NCI-H1092 treated with DMSO at 0.1 percent for 48 hours (cell line): ENCODE measurements around the gene CZIB.

Experiments
- DNase-seq: peaks from one replicate; lab custom pipeline; 2025; lab: John Stamatoyannopoulos, UW

Gene CZIB

DNA sequence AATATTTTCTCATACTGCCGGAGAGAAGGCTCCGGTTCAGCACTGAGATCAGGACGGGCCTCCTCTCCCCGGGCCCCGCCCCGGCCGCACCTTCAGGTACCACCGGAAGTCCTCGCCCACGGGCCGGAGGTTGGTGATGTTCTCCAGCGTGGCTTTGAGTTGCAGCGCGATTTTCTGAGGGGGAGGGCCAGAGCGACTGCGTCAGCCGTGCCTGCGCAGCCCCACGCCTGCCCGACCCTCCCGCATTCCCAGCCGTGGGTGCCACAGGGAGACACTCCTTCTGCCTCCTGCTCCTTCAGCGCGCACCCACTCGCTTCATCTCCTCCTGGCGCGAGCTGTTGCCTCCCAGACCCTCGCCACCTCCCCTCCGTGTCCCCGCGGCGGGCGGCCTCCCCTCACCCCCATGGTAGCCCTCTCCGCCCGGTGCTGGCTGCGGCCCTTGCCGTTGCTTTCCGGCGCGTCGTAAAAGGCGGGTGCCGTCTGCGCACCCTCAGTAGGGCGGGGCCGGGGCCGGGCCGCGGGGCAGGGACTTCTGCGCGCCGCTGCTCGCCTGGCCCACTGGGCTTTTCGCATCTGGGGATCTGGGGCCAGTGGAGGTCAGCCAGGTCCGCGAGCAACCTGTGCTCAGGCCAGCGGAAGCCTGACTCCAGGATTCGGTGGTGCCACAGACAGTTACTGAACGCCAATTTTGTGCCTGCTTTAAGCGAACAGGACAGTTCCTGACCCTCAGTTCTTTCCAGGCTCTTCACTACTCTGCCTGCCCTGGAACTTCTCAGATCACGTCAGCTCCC, at the start of gene CZIB:
CZIB (minus strand) TSS at position 464 of the 791 bp plus-strand sequence; CDS start at position 405, 59 bp downstream.
- DNase-seq: peak; percentile 88

DNA sequence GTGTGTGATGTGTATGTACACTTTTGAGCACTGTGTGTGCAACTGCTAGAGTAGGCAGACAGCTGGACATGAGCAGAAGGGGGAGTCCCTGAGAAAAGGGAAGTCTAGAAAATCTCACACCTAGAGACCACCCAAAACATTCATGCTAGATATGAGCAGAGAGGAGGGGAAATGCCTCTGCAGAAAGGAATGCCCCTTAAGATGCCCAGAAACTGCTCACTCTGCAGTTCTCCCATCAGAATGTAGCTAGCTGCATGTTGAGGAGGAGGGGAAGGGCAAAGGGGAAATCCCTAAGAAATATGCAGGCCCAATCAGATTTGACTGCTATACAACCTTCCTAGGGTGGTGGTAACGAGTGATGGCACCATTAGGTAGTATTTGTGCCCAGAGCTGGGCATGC, 49.7 kb upstream of the CZIB start:
- no peak for DNase-seq

DNA sequence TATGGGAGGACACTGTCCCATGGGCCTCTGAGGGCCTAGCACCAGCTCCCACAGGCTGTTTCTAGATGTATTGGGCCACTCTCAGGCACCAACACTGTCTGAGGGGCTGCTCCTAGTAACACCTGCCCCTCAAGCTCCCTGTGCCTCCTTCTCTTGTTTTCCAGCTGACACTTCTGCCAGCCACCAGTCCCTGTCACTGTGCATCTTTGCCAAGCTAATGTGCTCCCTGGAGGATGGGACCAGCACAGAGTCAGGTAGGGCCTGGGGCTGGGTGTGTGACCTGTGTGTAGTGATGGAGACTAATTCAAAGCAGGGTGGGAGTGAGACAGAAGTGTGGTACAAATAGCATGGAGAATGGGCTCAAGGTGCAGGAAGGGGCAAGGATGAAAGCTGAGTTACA, 47.3 kb upstream of the CZIB start:
- no peak for DNase-seq

DNA sequence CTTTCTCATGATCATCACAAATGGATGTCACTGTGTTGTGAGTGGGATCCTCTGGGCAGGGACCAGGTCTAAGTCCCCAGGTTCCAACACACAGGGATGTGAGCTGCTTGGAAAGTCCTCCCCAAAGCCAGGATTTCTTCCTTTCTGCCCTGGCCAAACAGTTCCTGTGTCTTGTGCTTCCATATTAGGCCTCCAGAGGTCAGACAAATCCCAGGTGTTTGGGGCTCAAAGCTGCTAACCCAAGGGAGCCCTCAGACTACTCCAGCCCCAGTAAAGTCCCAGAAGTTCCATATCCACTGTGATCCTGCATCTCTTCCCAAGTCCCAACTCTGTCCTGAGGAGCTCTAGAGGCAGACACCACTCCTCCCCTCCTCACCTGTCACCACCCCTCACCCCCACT, 45.6 kb upstream of the CZIB start:
- DNase-seq: no peak

DNA sequence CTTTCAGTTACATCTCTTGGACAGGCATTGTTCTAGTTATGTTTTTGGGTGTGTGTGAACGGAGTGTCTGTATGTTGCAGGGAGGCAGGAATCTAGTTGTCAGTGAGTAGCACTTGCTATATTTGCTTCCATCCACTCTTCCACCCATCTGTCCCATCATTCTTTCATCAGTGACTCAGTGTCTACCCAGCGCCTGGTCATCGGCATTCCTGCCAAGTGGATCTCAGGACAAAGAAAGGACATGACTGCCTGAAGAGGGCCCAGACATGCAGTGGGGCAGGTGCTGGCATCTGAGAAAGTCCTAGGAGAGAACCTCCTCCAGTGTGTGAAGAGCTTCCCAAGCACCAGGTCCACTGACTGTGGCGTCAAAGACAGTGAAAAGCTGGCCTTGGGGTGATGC, 45.1 kb upstream of the CZIB start:
- DNase-seq: no peak

DNA sequence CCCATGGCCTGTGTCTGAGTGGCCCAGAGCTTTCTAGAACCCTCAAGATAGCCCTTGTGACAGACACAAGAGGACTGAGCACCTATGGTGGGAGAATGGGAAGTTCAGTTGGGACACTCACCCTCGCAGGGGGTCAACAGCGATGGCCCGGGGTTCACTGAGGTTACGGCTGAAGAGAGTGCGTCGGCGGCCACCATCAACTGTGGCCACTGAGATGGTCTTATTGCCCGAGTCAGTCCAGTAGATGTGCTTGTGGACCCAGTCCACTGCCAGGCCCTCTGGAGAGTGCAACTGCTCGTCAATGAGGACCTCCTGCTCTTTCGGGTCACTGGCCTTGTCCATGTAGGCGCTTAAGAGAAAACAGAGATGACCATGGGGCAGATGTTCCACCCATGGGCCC, 43.6 kb upstream of the CZIB start:
- DNase-seq: no peak

DNA sequence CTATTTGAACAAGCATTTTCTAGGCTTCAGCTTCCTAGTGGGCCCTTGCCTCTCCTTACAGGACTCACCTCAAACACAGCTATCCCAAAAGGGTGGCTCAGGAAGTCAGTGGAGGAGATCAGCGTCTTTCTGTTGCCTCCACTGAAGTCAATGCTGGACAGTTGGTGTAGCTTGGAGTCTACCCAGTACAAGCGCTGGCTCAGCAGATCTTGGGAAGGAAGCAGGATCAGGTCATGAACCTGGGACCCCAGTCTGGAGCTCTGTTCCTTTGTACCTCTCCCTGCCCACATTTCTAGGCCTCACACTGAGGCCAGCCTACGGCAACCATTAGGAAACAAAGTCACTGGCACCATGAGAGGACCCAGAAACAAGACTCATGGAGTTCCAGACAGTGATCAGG, 41.6 kb upstream of the CZIB start:
- no peak for DNase-seq

DNA sequence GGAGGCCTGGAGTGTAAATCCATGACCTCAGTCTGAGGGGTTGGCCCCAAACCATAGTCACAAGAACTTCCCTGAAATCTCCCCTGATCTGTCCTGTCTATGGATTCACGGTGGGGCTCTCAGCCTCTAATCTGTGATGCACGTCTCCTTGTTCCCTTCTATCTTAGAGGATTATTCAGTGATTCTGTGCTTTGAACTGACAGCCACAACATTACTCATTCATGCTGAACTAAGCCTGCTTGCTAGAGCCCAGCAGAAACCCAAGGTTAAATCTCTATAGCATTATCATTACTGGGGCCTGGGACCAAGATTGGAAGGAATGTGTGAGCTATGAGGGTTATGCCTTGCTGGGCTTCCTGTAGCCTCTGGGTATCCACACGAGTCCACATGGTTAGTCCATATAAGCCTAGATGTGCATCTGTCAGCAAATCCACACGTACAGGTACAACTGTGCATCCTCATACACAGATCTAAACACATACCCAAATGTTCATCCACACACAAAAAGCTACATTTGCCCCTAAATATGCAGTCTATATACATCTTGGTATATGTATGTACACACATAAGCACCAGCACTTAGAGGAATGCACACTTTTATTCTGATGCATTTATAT, 40.3 kb upstream of the CZIB start:
- DNase-seq: no peak

DNA sequence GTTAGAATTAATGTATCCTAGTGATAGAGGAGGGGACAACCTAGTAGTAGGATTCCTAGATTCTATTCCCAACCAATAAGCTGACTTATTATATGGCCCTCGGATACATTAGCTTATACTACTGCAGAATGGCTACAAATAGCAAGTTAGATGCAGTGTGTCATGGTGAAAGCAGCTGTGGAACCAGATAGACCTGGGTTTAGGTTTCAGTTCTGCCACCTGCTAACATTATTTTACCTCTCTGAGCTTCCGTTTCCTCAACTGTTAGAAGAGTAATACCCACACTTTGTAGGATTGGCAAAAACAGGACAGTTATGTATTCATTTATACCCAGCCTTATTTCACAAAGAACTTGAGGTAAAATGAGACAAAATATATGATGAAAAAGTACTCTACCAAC, 39.5 kb upstream of the CZIB start:
- no peak for DNase-seq

DNA sequence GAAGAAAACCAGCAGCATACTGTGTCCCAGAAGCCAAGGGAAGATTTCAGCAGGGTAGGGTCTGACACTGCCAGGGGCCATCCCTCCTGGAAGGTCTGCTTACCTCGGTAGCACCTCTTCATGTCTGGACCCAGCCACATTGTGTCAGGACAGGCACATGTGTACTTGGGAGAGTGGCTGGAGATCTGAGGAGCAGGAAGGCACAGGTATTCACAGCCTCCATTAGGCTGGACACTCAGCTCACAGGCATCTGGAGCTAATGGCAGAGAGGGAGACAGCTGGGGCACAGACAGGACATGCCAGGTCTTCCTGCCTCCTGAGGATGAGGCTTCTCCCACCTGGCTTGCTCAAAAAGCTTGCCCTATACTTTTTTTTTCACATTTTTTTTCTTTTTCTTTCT, 37.8 kb upstream of the CZIB start:
- DNase-seq: no peak

DNA sequence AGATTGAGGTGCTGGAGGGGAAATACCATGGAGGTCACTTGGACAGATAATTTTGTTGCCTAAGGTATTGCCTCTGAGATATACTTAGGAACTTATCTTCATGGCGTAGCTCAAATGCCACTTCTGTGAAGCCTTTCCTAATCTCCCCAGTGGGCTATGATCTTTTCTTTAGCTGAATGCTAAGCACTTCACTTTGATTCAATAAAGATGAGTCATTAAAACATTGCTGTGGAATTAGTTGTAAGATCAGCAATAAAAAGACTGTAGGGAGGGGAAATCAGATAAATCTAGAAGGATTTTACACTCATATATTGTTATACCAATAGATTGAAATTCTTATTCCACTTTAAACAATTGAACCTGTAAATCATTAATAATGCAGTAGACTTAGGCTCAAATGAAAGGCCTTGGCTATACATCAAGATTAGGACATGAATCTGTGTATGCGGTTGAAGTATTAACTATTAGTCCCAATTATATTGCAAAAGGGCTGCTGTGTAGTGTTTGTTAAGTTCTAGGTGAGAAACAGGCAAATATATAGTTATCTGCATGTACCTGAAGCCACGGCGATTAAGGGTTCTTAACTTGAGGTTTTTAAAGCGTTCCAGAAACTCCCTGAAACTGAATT, 37.1 kb upstream of the CZIB start:
- DNase-seq: no peak

DNA sequence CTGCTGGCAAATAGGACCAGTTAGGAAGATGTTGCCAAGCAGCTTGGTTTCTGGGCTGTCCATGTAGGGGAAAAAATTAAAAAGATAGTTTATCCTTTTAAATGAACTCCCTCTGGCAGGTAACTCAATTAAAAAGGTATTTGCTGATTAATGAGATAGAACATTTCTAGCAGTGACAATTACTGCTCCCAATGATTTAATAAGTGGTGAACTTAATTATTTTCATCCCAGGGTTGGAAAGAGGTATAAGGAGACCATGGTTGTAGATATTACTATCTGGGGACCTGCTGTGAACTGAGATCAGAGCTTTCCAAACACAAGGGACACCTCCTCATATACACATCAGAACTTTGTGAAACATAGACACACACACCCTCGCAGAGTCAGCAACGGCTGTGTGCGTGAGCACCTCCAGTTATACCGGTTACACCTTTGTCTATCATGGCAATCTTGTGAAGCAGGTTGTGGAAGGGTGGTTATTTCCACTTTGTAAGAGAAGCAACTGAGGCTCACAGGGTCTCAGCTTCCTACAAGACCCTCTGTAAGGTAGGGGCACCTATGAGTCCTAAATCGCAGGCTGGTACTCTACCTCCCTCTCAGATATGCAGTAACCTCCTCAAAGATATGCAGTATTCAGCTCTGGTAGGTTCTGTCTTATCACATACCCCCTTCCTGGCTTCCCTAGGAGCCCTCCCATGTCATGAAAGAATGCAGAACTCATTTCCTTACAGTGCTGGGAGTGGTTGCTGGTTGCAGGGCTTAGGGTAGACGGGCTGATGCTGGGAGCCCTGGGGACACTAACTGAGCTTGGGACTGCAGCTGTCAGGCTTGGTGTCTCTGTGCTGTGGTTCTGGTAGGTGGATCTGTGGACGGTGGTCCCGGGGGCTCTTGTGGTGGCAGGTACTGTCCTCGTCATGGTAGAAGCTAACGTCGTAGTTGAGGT, 36.3 kb upstream of the CZIB start:
- no peak for DNase-seq

DNA sequence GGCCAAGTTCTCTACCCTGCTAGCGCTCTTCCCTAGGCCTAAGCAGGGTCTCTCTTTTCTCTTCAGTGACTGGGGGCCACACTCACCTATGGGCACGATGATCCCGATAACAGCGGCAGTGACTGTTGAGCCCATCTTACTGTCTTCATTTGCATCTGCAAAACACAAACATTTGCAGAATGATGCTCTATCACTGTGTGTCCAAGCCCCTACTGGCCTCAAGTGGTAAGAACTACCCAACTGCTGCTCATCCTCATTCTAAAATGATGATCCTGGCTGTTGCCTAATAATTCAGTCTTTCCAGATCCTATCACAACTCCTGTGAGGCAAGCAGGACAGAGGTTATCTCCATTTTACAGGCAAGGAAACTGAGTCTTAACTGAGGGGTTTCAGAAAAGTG, 34.6 kb upstream of the CZIB start:
- DNase-seq: no peak

DNA sequence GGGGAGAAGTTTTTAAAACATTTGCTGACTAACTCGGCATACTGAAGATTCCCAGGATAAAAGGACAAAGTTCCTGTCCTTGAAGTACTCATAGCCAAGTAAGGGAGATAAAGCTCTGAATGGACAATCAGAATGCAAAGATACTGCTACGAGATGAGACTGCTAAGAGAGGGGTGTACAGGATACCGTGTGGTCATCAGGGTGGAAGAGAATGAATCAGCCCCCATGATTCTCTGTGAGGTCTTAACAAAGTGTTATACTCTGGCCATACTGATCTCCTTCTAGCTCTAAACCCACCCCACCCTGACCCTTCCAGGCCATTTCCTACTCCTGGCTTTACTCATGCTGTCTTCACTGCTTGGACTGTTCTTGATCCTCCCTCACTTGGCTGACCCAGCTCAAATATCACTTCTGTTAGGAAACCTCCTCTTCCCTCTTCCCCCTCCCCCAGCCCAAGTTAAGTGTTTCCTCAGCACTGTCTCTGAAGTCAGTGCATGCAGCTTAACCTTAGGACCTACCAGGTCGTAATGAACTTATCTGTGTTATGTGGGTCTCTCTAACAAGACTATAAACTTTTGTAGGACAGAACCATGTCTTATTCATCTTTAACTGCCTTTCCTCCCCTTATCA, 33.7 kb upstream of the CZIB start:
- DNase-seq: no peak

DNA sequence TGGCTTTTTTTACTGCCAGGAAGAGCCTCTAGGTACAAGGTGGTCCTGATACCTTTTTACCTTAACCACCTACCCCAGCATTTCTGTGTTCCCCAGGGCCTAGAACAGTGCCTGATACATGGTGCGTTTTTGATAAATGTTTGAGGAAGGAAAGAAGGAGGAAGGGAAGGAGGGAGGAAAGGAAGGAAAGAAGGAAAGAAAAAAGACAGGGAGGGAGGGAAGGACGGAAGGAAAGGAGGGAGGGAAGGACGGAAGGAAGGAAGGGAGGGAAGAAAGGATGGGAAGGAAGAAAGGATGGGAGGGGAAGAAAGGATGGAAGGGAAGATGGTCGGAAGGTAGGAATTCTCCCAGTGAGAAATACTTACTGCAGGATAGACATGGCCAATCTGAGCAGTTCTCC, 29.9 kb upstream of the CZIB start:
- no peak for DNase-seq

DNA sequence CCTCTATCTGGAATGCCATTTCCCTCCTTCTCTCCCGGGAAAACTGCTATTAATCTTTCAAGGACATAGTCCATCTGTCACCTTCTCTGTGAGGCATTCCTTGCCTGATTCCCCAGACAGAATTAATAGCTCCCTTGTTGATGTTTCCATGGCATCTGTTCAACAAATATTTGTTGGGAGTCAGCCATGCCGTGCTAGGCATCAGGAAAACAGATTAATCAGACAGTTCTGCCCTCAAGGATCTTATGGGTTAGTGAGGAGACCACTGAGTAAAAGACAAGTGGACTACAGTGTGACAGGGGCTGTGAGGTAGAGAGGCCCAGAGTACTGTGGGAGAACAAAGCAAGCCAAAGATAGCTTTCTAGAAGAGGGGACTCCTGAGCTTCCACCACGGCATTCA, 29.3 kb upstream of the CZIB start:
- DNase-seq: no peak

DNA sequence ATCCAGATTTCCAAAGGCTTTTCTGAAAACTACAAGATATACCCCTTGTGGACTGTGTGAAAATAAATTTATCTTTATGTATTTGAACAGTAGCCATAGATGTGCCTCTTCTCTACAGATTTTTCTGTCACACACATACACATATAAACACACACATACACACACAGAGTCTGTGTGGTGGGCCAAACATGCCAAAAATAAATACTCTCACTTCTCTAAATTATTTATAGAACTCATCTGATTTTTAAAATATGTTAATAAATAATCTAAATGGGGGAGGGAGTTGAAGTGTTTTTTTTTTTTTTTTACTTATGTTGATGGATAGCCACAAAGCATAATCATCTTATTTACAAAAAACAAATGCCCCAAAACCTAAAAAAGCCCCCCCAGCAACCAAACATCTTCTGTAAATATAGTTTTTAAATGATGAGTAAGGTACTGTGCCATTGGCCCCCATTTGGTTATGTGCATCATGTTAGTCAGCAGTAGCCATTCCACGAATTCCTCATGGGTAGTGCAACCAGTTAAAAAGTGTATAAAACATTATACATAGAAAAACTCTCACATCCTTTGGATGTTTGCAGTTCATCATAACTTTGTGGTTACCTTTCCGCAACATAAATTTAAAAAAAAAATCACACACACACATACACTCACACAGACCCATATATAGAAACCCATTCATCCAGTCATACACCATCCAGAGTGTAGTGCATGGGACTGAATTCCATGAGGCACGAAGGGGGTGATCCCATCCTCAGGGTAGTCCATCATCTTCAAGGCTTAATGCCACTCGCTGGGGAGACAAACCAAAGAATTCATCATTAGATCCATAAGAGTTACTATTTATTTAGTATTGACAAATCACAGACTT, 26.1 kb upstream of the CZIB start:
- DNase-seq: no peak

DNA sequence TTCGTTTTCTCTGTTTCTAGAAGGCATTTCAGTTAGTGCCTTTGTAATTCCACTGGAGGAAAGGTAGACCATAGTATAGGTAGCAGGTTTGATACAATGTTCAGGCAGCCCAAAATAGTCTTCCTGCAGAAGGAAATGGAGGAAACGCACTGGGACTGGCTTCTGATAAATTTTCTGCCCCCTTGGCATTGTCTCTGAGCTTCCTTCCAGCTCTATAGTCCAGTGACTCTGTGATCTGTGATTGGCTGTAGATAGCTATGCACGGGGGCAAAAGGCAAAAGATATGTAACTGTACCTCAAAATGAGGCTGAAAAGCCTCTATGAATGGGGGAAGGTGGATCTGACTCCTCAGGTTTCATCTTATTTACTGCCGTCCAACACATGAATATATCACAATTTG, 23.7 kb upstream of the CZIB start:
- DNase-seq: no peak

DNA sequence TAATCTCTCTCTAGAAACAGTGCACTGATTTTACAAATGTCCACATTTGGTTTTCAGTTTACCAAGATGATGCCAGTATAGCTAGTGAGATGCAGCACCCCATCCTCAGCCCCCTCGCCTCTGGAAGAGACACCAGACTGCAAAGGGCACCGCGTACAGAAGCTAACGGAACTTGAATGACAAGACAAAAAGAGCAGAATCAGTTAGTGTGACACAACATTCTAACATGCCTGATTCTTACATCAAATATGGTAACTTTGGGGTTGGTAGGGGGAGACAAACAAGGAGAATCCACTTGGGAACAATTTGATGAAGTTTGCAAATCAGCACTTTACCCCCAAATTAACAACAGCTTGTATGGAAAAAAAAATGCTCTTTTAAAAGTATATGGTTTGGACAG, 21.9 kb upstream of the CZIB start:
- no peak for DNase-seq

DNA sequence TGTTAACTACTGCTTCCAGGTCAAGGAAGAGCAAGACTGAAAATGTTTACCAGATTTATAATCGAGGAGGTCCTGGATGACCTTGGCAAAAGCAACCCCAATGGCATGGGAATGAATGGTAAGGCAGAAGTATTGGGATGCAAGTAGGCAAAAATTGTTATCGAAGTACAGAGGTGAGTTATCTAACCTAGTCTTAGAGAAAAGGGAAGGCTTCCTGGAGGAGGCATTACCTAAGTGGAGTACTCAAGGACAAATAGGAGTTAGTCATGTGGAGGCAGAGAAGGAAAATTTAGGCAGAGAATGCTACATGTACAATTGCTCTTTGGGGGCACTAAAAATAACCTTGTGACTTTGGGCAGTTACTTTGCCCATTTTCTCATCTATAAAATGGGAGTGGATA, 21.4 kb upstream of the CZIB start:
- no peak for DNase-seq
